ENCODE measurements around the gene FGFR3.

The FGFR3 gene

DNA sequence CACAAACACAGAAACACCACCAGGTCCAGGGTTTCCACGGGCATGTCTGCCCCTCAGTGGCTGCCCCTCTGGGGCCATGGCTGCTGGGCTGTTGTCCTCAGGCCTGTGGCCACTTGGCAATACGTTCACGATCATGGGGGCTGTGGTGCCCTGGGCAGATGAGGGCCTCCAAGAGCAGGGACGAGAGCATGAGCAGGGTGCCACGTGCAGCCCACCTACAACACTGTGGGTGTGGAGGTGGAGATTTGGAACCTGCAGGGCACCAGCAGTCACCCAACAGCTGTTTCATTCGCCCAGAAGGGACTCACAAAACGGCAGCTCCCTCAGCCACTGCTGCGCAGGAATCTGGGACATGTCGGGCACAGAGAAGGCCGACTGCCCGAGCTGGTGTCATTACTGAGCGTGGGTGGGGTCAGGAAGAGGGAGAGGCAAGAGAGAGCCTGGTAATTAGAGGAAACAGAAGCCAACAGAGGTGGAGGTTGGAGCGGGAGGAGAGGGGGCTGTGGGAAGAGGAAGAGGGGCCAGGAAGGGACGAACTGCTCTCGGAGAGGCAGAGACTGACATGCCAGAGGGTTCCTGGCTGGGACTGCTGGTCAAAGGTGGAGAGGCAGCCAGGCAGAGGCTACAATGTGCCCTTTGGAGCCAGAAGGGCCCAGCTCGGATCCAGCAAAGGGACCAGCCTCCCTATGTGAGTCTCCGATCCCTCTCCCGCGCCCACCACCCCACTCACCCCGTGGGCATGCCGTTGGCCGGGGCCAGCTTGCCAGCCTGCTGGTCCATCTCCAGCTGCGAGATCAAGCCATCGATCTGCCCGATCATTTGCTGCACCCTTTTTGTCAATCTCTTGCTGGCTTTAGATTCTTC, 23.1 kb downstream of the FGFR3 start:
- Histone ChIP-seq H3K4me3 (ENCODE audit: insufficient read depth in 1 of 2, low read depth in 1 of 2, low read length in 2 of 2) (no peak overlapping the region), H4K91ac (ENCODE audit: low read length) (no peak overlapping the region), H3K4ac (ENCODE audit: low read depth in 1 of 2, low read length in 2 of 2) (no peak overlapping the region), H3K4me2 (ENCODE audit: low read length, poor library complexity, severe bottlenecking) (no peak overlapping the region), H3K36me3 (ENCODE audit: control insufficient read depth in 1 of 2, insufficient read depth in 2 of 2, low read depth in 1 of 2, low read length in 2 of 2) (peaks cover 76% of the 10 kb centered on the region in 2 experiments), H3K23ac (ENCODE audit: low read length in 2 of 2) (no peak overlapping the region), H2AK5ac (ENCODE audit: low read length, severe bottlenecking) (no peak overlapping the region), H3K14ac (ENCODE audit: low read length in 2 of 2) (no peak overlapping the region), H4K8ac (ENCODE audit: low read length) (no peak overlapping the region), H3K9ac (ENCODE audit: low read length) (no peak overlapping the region), H2AFZ (ENCODE audit: low read depth, low read length) (no peak overlapping the region), H3K27me3 (ENCODE audit: control insufficient read depth in 1 of 2, insufficient read depth in 1 of 2, low read length in 2 of 2) (no peaks in the 10 kb centered on the region), H3K9me3 (ENCODE audit: control insufficient read depth, low read length) (no peaks in the 10 kb centered on the region), H2BK120ac (ENCODE audit: low read depth, low read length) (no peak overlapping the region), H2BK12ac (ENCODE audit: low read length in 2 of 2) (no peak overlapping the region), H3K79me1 (replicated peaks; ENCODE audit: low read length, poor library complexity, severe bottlenecking) (peaks cover 8% of the 10 kb centered on the region), H3K27ac (ENCODE audit: low read length, poor library complexity, severe bottlenecking) (no peak overlapping the region), H3K18ac (ENCODE audit: low read depth in 1 of 2, low read length in 2 of 2) (no peak overlapping the region), H3K4me1 (ENCODE audit: control insufficient read depth, insufficient read depth, low read depth, low read length) (no peaks in the 10 kb centered on the region), H2BK15ac (ENCODE audit: low read depth, poor library complexity, severe bottlenecking) (no peak overlapping the region), H2BK5ac (ENCODE audit: low read depth, low read length, poor library complexity, severe bottlenecking) (no peak overlapping the region)
- DNase-seq: no peak
- 96% methylated on average over 25 of the region's 25 CpGs for WGBS

GRCh38 chr4:1819284-1819683, 26.2 kb downstream of the FGFR3 start:
- no peak overlapping the region for H2BK120ac ChIP-seq (ENCODE audit: low read depth, low read length)
- H2BK5ac ChIP-seq (ENCODE audit: low read depth, low read length, poor library complexity, severe bottlenecking): no peak overlapping the region
- no peak overlapping the region for H2AK5ac ChIP-seq (ENCODE audit: low read length, severe bottlenecking)
- no peaks in the 10 kb centered on the region for H3K9me3 ChIP-seq (ENCODE audit: control insufficient read depth, low read length)
- WGBS: 96% methylated on average over 10 of the region's 10 CpGs
- no peak overlapping the region for H3K27ac ChIP-seq (ENCODE audit: low read length, poor library complexity, severe bottlenecking)
- H4K91ac ChIP-seq (ENCODE audit: low read length): no peak overlapping the region
- no peaks in the 10 kb centered on the region for H3K27me3 ChIP-seq (ENCODE audit: control insufficient read depth in 1 of 2, insufficient read depth in 1 of 2, low read length in 2 of 2)
- no peak overlapping the region for H3K23ac ChIP-seq (ENCODE audit: low read length in 2 of 2)
- H3K14ac ChIP-seq (ENCODE audit: low read length in 2 of 2): no peak overlapping the region
- no peak overlapping the region for H3K4me2 ChIP-seq (ENCODE audit: low read length, poor library complexity, severe bottlenecking)
- H3K4ac ChIP-seq (ENCODE audit: low read depth in 1 of 2, low read length in 2 of 2): no peak overlapping the region
- H4K8ac ChIP-seq (ENCODE audit: low read length): no peak overlapping the region
- H2BK15ac ChIP-seq (ENCODE audit: low read depth, poor library complexity, severe bottlenecking): no peak overlapping the region
- DNase-seq: no peak
- H3K79me1 ChIP-seq (replicated peaks; ENCODE audit: low read length, poor library complexity, severe bottlenecking): peaks cover 13% of the 10 kb centered on the region
- H2BK12ac ChIP-seq (ENCODE audit: low read length in 2 of 2): no peak overlapping the region
- no peaks in the 10 kb centered on the region for H3K4me1 ChIP-seq (ENCODE audit: control insufficient read depth, insufficient read depth, low read depth, low read length)
- no peak overlapping the region for H2AFZ ChIP-seq (ENCODE audit: low read depth, low read length)
- H3K9ac ChIP-seq (ENCODE audit: low read length): no peak overlapping the region
- peaks cover 84 to 85% of the 10 kb centered on the region in 2 experiments for H3K36me3 ChIP-seq (ENCODE audit: control insufficient read depth in 1 of 2, insufficient read depth in 2 of 2, low read depth in 1 of 2, low read length in 2 of 2)
- H3K4me3 ChIP-seq (ENCODE audit: insufficient read depth in 1 of 2, low read depth in 1 of 2, low read length in 2 of 2): no peak overlapping the region
- no peak overlapping the region for H3K18ac ChIP-seq (ENCODE audit: low read depth in 1 of 2, low read length in 2 of 2)

- Histone ChIP-seq H3K4me1 (ENCODE audit: control insufficient read depth, insufficient read depth, low read depth, low read length) (no peaks in the 10 kb centered on the region), H2BK5ac (ENCODE audit: low read depth, low read length, poor library complexity, severe bottlenecking) (no peak overlapping the region), H3K23ac (ENCODE audit: low read length in 2 of 2) (no peak overlapping the region), H3K27me3 (ENCODE audit: control insufficient read depth in 1 of 2, insufficient read depth in 1 of 2, low read length in 2 of 2) (no peaks in the 10 kb centered on the region), H3K9ac (ENCODE audit: low read length) (no peak overlapping the region), H2BK12ac (ENCODE audit: low read length in 2 of 2) (no peak overlapping the region), H3K4me2 (ENCODE audit: low read length, poor library complexity, severe bottlenecking) (no peak overlapping the region), H2AFZ (ENCODE audit: low read depth, low read length) (no peak overlapping the region), H3K14ac (ENCODE audit: low read length in 2 of 2) (no peak overlapping the region), H3K9me3 (ENCODE audit: control insufficient read depth, low read length) (no peaks in the 10 kb centered on the region), H2AK5ac (ENCODE audit: low read length, severe bottlenecking) (no peak overlapping the region), H3K27ac (ENCODE audit: low read length, poor library complexity, severe bottlenecking) (no peak overlapping the region), H2BK15ac (ENCODE audit: low read depth, poor library complexity, severe bottlenecking) (no peak overlapping the region), H4K8ac (ENCODE audit: low read length) (no peak overlapping the region), H3K4me3 (ENCODE audit: insufficient read depth in 1 of 2, low read depth in 1 of 2, low read length in 2 of 2) (no peak overlapping the region), H3K18ac (ENCODE audit: low read depth in 1 of 2, low read length in 2 of 2) (no peak overlapping the region), H3K36me3 (ENCODE audit: control insufficient read depth in 1 of 2, insufficient read depth in 2 of 2, low read depth in 1 of 2, low read length in 2 of 2) (peaks cover 84 to 85% of the 10 kb centered on the region in 2 experiments), H4K91ac (ENCODE audit: low read length) (no peak overlapping the region), H3K4ac (ENCODE audit: low read depth in 1 of 2, low read length in 2 of 2) (no peak overlapping the region), H2BK120ac (ENCODE audit: low read depth, low read length) (no peak overlapping the region), H3K79me1 (replicated peaks; ENCODE audit: low read length, poor library complexity, severe bottlenecking) (peaks cover 15% of the 10 kb centered on the region)
- 99% methylated on average over 7 of the region's 7 CpGs for WGBS
- DNase-seq: no peak
Observed at GRCh38 chr4:1819816-1820215, 26.7 kb downstream of the FGFR3 start.

DNA sequence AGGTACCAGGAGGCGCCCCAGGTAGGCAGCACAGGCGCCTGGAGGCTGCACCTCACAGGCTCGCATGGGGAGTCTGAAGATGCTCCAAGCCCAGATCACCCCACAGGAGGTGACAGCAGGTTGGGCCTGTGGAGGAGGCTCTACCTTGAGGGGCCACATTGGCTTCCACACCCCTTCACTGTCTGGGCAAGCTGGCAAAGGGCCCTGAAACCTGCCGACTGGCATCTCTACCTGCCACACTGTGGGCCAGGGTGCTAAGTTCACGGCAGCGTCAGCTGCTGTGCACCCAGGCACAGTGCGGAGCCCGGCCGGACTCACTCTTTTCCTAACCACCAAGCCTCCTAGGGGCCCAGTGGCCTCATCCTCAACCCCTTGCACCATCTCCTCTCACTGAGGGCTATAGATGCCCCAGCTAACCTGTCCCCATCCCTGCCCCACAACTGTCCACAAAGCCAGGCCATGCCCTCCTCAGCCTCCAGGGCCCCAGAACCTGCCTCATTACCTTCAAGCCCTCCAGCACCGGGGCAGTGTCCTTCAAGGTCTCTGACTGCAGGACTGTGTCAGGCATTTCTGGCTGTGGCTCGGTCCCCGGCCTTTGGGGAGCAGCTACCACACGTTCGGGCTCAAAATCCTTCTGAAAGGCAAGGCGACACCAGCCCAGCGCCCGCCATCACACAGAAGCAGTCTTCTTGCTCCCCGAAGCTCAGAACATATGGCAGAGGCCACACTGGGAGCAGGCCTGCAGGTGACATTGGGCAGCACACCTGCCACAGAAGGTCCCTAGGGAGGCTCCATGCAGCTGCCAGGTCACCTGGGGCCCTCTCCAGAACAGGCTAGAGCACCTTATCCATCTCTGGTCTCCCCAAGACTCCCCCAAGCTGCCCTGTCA, 28.8 kb downstream of the FGFR3 start:
- H3K18ac ChIP-seq (ENCODE audit: low read depth in 1 of 2, low read length in 2 of 2): no peak overlapping the region
- WGBS: 98% methylated on average over 18 of the region's 18 CpGs
- no peak overlapping the region for H3K4me2 ChIP-seq (ENCODE audit: low read length, poor library complexity, severe bottlenecking)
- H4K91ac ChIP-seq (ENCODE audit: low read length): no peak overlapping the region
- H3K36me3 ChIP-seq (ENCODE audit: control insufficient read depth in 1 of 2, insufficient read depth in 2 of 2, low read depth in 1 of 2, low read length in 2 of 2): peaks cover 85% of the 10 kb centered on the region in 2 experiments
- no peak overlapping the region for H2BK12ac ChIP-seq (ENCODE audit: low read length in 2 of 2)
- H3K4me1 ChIP-seq (ENCODE audit: control insufficient read depth, insufficient read depth, low read depth, low read length): no peaks in the 10 kb centered on the region
- H2BK5ac ChIP-seq (ENCODE audit: low read depth, low read length, poor library complexity, severe bottlenecking): no peak overlapping the region
- no peak overlapping the region for H3K14ac ChIP-seq (ENCODE audit: low read length in 2 of 2)
- H3K27ac ChIP-seq (ENCODE audit: low read length, poor library complexity, severe bottlenecking): no peak overlapping the region
- DNase-seq: no peak
- H2BK120ac ChIP-seq (ENCODE audit: low read depth, low read length): no peak overlapping the region
- no peak overlapping the region for H2BK15ac ChIP-seq (ENCODE audit: low read depth, poor library complexity, severe bottlenecking)
- no peak overlapping the region for H4K8ac ChIP-seq (ENCODE audit: low read length)
- H2AK5ac ChIP-seq (ENCODE audit: low read length, severe bottlenecking): no peak overlapping the region
- H2AFZ ChIP-seq (ENCODE audit: low read depth, low read length): no peak overlapping the region
- H3K9ac ChIP-seq (ENCODE audit: low read length): no peak overlapping the region
- peaks cover 18% of the 10 kb centered on the region for H3K79me1 ChIP-seq (replicated peaks; ENCODE audit: low read length, poor library complexity, severe bottlenecking)
- no peaks in the 10 kb centered on the region for H3K27me3 ChIP-seq (ENCODE audit: control insufficient read depth in 1 of 2, insufficient read depth in 1 of 2, low read length in 2 of 2)
- H3K9me3 ChIP-seq (ENCODE audit: control insufficient read depth, low read length): no peaks in the 10 kb centered on the region
- H3K4ac ChIP-seq (ENCODE audit: low read depth in 1 of 2, low read length in 2 of 2): no peak overlapping the region
- no peak overlapping the region for H3K4me3 ChIP-seq (ENCODE audit: insufficient read depth in 1 of 2, low read depth in 1 of 2, low read length in 2 of 2)
- H3K23ac ChIP-seq (ENCODE audit: low read length in 2 of 2): no peak overlapping the region
